Measurements from ENCODE around the gene TMEM52.

TMEM52 gene

GRCh38 chr1:1914971-1915692 lies 3.9 kb downstream of the TMEM52 start, which contains the start of gene CALML6:
Gene CALML6, plus strand, starts transcription at chr1:1915260. Its CDS starts 21 bp downstream, at chr1:1915281.
- no peak for DNase-seq (ENCODE audit: low spot score)

- DNase-seq (ENCODE audit: low spot score) = no peak
Observed at GRCh38 chr1:1914101-1914970, 4.7 kb downstream of the TMEM52 start.

GRCh38 chr1:1911350-1912041 lies 7.6 kb downstream of the TMEM52 start:
- DNase-seq (ENCODE audit: low spot score) = no peak

GRCh38 chr1:1910651-1911331 lies 8.3 kb downstream of the TMEM52 start:
- no peak for DNase-seq (ENCODE audit: low spot score)

- no peak for DNase-seq (ENCODE audit: low spot score)
Observed at GRCh38 chr1:1910033-1910465, 9.0 kb downstream of the TMEM52 start.

- DNase-seq (ENCODE audit: low spot score) = no peak
Observed at GRCh38 chr1:1908506-1908791, 10.6 kb downstream of the TMEM52 start.

- DNase-seq (ENCODE audit: low spot score) = no peak
Observed at GRCh38 chr1:1907098-1907736, 11.9 kb downstream of the TMEM52 start.

- peak; percentile 67 for DNase-seq (ENCODE audit: low spot score)
Observed at GRCh38 chr1:1906185-1907097, 12.6 kb downstream of the TMEM52 start.

- no peak for DNase-seq (ENCODE audit: low spot score)
Observed at GRCh38 chr1:1903224-1903623, 15.9 kb downstream of the TMEM52 start.

GRCh38 chr1:1901641-1902294 lies 17.3 kb downstream of the TMEM52 start:
- no peak for DNase-seq (ENCODE audit: low spot score)

- DNase-seq (ENCODE audit: low spot score) = no peak
Observed at GRCh38 chr1:1900883-1901640, 18.0 kb downstream of the TMEM52 start.

- DNase-seq (ENCODE audit: low spot score) = no peak
Observed at GRCh38 chr1:1899967-1900327, 19.1 kb downstream of the TMEM52 start.

- no peak for DNase-seq (ENCODE audit: low spot score)
Observed at GRCh38 chr1:1899266-1899966, 19.7 kb downstream of the TMEM52 start.

GRCh38 chr1:1898246-1898933 lies 20.7 kb downstream of the TMEM52 start:
- DNase-seq (ENCODE audit: low spot score) = no peak

GRCh38 chr1:1895456-1896336 lies 23.4 kb downstream of the TMEM52 start:
- no peak for DNase-seq (ENCODE audit: low spot score)

- DNase-seq (ENCODE audit: low spot score) = no peak
Observed at GRCh38 chr1:1895060-1895418, 24.0 kb downstream of the TMEM52 start.
